ENCODE measurements around the gene NEK11.

GRCh38 chr3:131142580-131142979 is 115.9 kb downstream of the NEK11 start:
- TF ChIP-seq ZNF274 (IDR thresholded peaks at IDR 0.05; ENCODE audit: low read depth, low read length) (no peak), YY1 (IDR thresholded peaks at IDR 0.05; ENCODE audit: insufficient read depth, insufficient read length) (no peak)

Measured in NT2/D1 (cell line).